ENCODE data around the gene SRF.

SRF gene

GRCh38 chr6:43147691-43148477 lies 23.2 kb upstream of the SRF start:
- no peak for DNase-seq

GRCh38 chr6:43149265-43149664 lies 21.8 kb upstream of the SRF start:
- DNase-seq: no peak

- DNase-seq: no peak
Observed at GRCh38 chr6:43150051-43150751, 20.9 kb upstream of the SRF start.

- DNase-seq: no peak
Observed at GRCh38 chr6:43159599-43159998, 11.5 kb upstream of the SRF start.

- DNase-seq: no peak
Observed at GRCh38 chr6:43163899-43164298, 7.2 kb upstream of the SRF start.

GRCh38 chr6:43170417-43170930 lies 595 bp upstream of the SRF start:
- DNase-seq: no peak

GRCh38 chr6:43171707-43172103 lies 636 bp downstream of the SRF start:
- DNase-seq: no peak

- DNase-seq: peak in 1 of 2 donors; percentile 23
Observed at GRCh38 chr6:43172104-43173007, 1.3 kb downstream of the SRF start.

- no peak for DNase-seq
Observed at GRCh38 chr6:43173591-43174262, 2.7 kb downstream of the SRF start.

- peak; percentile 74 to 97 for DNase-seq
Observed at GRCh38 chr6:43174263-43175112, 3.4 kb downstream of the SRF start.

- DNase-seq: no peak
Observed at GRCh38 chr6:43175676-43176422, 4.8 kb downstream of the SRF start.

GRCh38 chr6:43176423-43176786 lies 5.3 kb downstream of the SRF start:
- DNase-seq: no peak

GRCh38 chr6:43178150-43178549 lies 7.1 kb downstream of the SRF start:
- DNase-seq: no peak

GRCh38 chr6:43178951-43179830 lies 8.1 kb downstream of the SRF start:
- DNase-seq: no peak

- DNase-seq: no peak
Observed at GRCh38 chr6:43180058-43180457, 9.0 kb downstream of the SRF start.

- no peak for DNase-seq
Observed at GRCh38 chr6:43180985-43181384, 9.9 kb downstream of the SRF start.

GRCh38 chr6:43181621-43181941 lies 10.5 kb downstream of the SRF start:
- DNase-seq: no peak

GRCh38 chr6:43181942-43182860 lies 11.1 kb downstream of the SRF start, which contains the start of gene CUL9:
Gene CUL9 (plus strand): TSS chr6:43182196. CDS start chr6:43184311, 2,115 bp downstream.
- DNase-seq: peak; percentile 40 to 50

GRCh38 chr6:43183441-43183840 lies 12.4 kb downstream of the SRF start:
- DNase-seq: no peak

All from bone marrow (tissue), 2 donors.